A549 (cell line): ENCODE data around the gene ZNF365.

Source experiments
- CHD4 ChIP-seq: fragments of 200-600 bp; sonication (generic); IDR thresholded peaks from 2 replicates; pipeline ENCODE4 v1.6.1; 2016; ENCODE audit warnings: antibody characterized with exemption, mild to moderate bottlenecking, borderline replicate concordance
- EP300 ChIP-seq, 2 experiments: fragments of >200 bp; sonication (Bioruptor Twin); formaldehyde crosslinking; IDR thresholded peaks; 2 replicates in 1 of 2; 3 replicates in 1 of 2; pipeline ENCODE4 v1.6.1; 2016 to 2017
- HES2 ChIP-seq: fragments of >200 bp; sonication (Bioruptor Twin); formaldehyde crosslinking; IDR thresholded peaks from 2 replicates; pipeline ENCODE4 v1.6.1; 2016
- MAZ ChIP-seq: fragments of 150-350 bp; IDR thresholded peaks from 2 replicates; pipeline ENCODE4 v1.6.1; 2014; ENCODE audit warnings: antibody characterized with exemption, low read depth, low read length, borderline replicate concordance
- POLR2A ChIP-seq: IDR thresholded peaks from 2 replicates; pipeline ENCODE4 v1.6.1; 2012; ENCODE audit warnings: mild to moderate bottlenecking, low read length
- REST ChIP-seq: fragments of 200-600 bp; sonication (generic); IDR thresholded peaks from 2 replicates; pipeline ENCODE4 v1.6.1; 2016; ENCODE audit warnings: antibody characterized with exemption, mild to moderate bottlenecking, moderate library complexity
- RFX5 ChIP-seq: fragments of 450-650 bp; IDR thresholded peaks from 2 replicates; pipeline ENCODE4 v1.7.1; 2014; ENCODE audit warnings: antibody characterized with exemption, mild to moderate bottlenecking, moderate library complexity
- TF ChIP-seq, protein P1 (sequence below): fragments of 450-650 bp; IDR thresholded peaks from 2 replicates; pipeline ENCODE4 v1.6.1; 2014; ENCODE audit warnings: antibody characterized with exemption
- TF ChIP-seq, protein P2 (sequence below): fragments of >200 bp; sonication (Bioruptor Twin); formaldehyde crosslinking; IDR thresholded peaks from 3 replicates; pipeline ENCODE4 v1.5.1; 2016

DNA sequence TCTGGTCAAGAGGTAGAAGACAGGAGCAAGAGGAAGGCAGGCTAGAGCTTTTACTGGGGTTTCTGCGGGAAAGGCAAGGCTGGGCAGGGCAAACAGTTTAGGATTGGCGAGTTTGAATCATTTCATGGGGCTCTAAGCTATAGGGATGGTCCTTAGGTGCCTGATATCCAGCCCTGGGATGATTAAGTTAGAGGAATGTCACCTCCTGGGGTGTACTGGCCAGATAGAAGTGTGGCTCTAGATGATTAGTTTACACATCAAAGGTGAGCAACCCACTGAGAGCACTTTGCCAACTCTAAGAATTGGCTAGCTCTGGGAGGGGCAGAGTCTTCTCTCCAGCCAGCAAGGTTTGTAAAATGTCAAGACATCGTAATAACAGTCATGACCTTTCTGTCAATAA, 52.4 kb downstream of the ZNF365 start:
- TF ChIP-seq EP300 (IDR thresholded peaks at IDR 0.05) (no peak), RFX5 (no peak), REST (no peak), MAZ (no peak), HES2 (no peak), POLR2A (no peak), CHD4 (no peak)
- TF ChIP-seq, protein P1, sequence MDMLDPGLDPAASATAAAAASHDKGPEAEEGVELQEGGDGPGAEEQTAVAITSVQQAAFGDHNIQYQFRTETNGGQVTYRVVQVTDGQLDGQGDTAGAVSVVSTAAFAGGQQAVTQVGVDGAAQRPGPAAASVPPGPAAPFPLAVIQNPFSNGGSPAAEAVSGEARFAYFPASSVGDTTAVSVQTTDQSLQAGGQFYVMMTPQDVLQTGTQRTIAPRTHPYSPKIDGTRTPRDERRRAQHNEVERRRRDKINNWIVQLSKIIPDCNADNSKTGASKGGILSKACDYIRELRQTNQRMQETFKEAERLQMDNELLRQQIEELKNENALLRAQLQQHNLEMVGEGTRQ = no peak
- TF ChIP-seq, protein P2, sequence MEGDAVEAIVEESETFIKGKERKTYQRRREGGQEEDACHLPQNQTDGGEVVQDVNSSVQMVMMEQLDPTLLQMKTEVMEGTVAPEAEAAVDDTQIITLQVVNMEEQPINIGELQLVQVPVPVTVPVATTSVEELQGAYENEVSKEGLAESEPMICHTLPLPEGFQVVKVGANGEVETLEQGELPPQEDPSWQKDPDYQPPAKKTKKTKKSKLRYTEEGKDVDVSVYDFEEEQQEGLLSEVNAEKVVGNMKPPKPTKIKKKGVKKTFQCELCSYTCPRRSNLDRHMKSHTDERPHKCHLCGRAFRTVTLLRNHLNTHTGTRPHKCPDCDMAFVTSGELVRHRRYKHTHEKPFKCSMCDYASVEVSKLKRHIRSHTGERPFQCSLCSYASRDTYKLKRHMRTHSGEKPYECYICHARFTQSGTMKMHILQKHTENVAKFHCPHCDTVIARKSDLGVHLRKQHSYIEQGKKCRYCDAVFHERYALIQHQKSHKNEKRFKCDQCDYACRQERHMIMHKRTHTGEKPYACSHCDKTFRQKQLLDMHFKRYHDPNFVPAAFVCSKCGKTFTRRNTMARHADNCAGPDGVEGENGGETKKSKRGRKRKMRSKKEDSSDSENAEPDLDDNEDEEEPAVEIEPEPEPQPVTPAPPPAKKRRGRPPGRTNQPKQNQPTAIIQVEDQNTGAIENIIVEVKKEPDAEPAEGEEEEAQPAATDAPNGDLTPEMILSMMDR = no peak
